ENCODE results near the gene TMCO5A. TPM values are rescaled to one million over a fixed set of nuclear protein-coding genes. Genes with fewer than 3 reads are reported as not detected.

The TMCO5A gene
- total and polyA plus RNA-seq, 2 donors (not counting 1 experiment from before 2014, with no cell fraction given) = not detected

GRCh38 chr15:37978231-37978630 is 43.8 kb downstream of the TMCO5A start:
- Mint-ChIP-seq H3K27me3 (peaks cover 11% of the 10 kb centered on the region), H3K4me3 (no peak overlapping the region), H3K27ac (no peak overlapping the region), H3K4me1 (no peaks in the 10 kb centered on the region), H3K9me3 (ENCODE audit: insufficient read depth) (no peaks in the 10 kb centered on the region)
- Histone ChIP-seq H3K4me3 (ENCODE audit: control extremely low read depth in 1 of 5, extremely low read depth in 1 of 5, insufficient read depth in 1 of 5, low read depth in 2 of 5, low read length in 4 of 5) (no peak overlapping the region), H3K27ac (ENCODE audit: low read length in 2 of 2) (no peak overlapping the region), H3K4me2 (replicated peaks; ENCODE audit: low read depth, low read length, poor library complexity, severe bottlenecking) (no peak overlapping the region), H3K27me3 (replicated peaks in 1 of 4; ENCODE audit: control extremely low read depth in 1 of 4, control insufficient read depth in 3 of 4, insufficient read depth in 4 of 4, low read length in 3 of 4) (peaks cover 0 to 6% (median 1%) of the 10 kb centered on the region in 4 experiments), H3K79me2 (ENCODE audit: control insufficient read depth, insufficient read depth, low read length) (no peaks in the 10 kb centered on the region), H3K36me3 (replicated peaks in 1 of 2; ENCODE audit: control extremely low read depth in 1 of 2, control insufficient read depth in 1 of 2, extremely low read depth in 1 of 2, insufficient read depth in 2 of 2, low read length in 1 of 2) (no peaks in the 10 kb centered on the region), H3K9ac (ENCODE audit: low read length) (no peak overlapping the region), H2AFZ (ENCODE audit: insufficient read depth, low read depth, low read length, poor library complexity, severe bottlenecking) (no peak overlapping the region), H3K4me1 (ENCODE audit: control insufficient read depth in 2 of 2, insufficient read depth in 2 of 2, low read length in 2 of 2) (no peaks in the 10 kb centered on the region), H4K20me1 (ENCODE audit: control insufficient read depth, insufficient read depth, low read length, poor library complexity, severe bottlenecking) (no peaks in the 10 kb centered on the region), H3K9me3 (ENCODE audit: control extremely low read depth in 1 of 3, control insufficient read depth in 2 of 3, insufficient read depth in 1 of 3, low read length in 2 of 3) (no peaks in the 10 kb centered on the region)
- ChIA-PET POLR2A (no interaction called here), CTCF (no interaction called here)
- intact Hi-C loops (cut with micrococcal nuclease) = no loop called here
- WGBS (ENCODE audit: insufficient coverage) = 91% methylated on average over 4 of the region's 4 CpGs
- ATAC-seq (ENCODE audit: low read depth) (no peak), DNase-seq (no peak)
- no peak for TF ChIP-seq EZH2 (IDR thresholded peaks at IDR 0.05; ENCODE audit: borderline replicate concordance, insufficient read depth, low read depth, low read length, poor library complexity, severe bottlenecking)
- TF ChIP-seq CTCF (IDR thresholded peaks at IDR 0.05) = no peak

- H3K27me3 ChIP-seq (replicated peaks in 1 of 4; ENCODE audit: control extremely low read depth in 1 of 4, control insufficient read depth in 3 of 4, insufficient read depth in 4 of 4, low read length in 3 of 4) = peaks cover 0 to 6% (median 1%) of the 10 kb centered on the region in 4 experiments
- H3K36me3 ChIP-seq (replicated peaks in 1 of 2; ENCODE audit: control extremely low read depth in 1 of 2, control insufficient read depth in 1 of 2, extremely low read depth in 1 of 2, insufficient read depth in 2 of 2, low read length in 1 of 2) = no peaks in the 10 kb centered on the region
- ChIA-PET CTCF (no interaction called here), POLR2A (no interaction called here)
- no peaks in the 10 kb centered on the region for H3K9me3 ChIP-seq (ENCODE audit: control extremely low read depth in 1 of 3, control insufficient read depth in 2 of 3, insufficient read depth in 1 of 3, low read length in 2 of 3)
- TF ChIP-seq EZH2 (IDR thresholded peaks at IDR 0.05; ENCODE audit: borderline replicate concordance, insufficient read depth, low read depth, low read length, poor library complexity, severe bottlenecking) (no peak), CTCF (IDR thresholded peaks at IDR 0.05) (no peak)
- no peaks in the 10 kb centered on the region for H3K79me2 ChIP-seq (ENCODE audit: control insufficient read depth, insufficient read depth, low read length)
- intact Hi-C loops (cut with micrococcal nuclease) = no loop called here
- 90% methylated on average over 7 of the region's 11 CpGs for WGBS (ENCODE audit: insufficient coverage)
- ATAC-seq (ENCODE audit: low read depth) (no peak), DNase-seq (no peak)
- Mint-ChIP-seq H3K27me3 (peaks cover 11% of the 10 kb centered on the region), H3K9me3 (ENCODE audit: insufficient read depth) (no peaks in the 10 kb centered on the region), H3K27ac (no peak overlapping the region), H3K4me1 (no peaks in the 10 kb centered on the region), H3K4me3 (no peak overlapping the region)
- H3K4me2 ChIP-seq (replicated peaks; ENCODE audit: low read depth, low read length, poor library complexity, severe bottlenecking) = no peak overlapping the region
- H3K4me3 ChIP-seq (ENCODE audit: control extremely low read depth in 1 of 5, extremely low read depth in 1 of 5, insufficient read depth in 1 of 5, low read depth in 2 of 5, low read length in 4 of 5) = no peak overlapping the region
- H3K9ac ChIP-seq (ENCODE audit: low read length) = no peak overlapping the region
- H2AFZ ChIP-seq (ENCODE audit: insufficient read depth, low read depth, low read length, poor library complexity, severe bottlenecking) = no peak overlapping the region
- H3K4me1 ChIP-seq (ENCODE audit: control insufficient read depth in 2 of 2, insufficient read depth in 2 of 2, low read length in 2 of 2) = no peaks in the 10 kb centered on the region
- no peak overlapping the region for H3K27ac ChIP-seq (ENCODE audit: low read length in 2 of 2)
- no peaks in the 10 kb centered on the region for H4K20me1 ChIP-seq (ENCODE audit: control insufficient read depth, insufficient read depth, low read length, poor library complexity, severe bottlenecking)
Observed at GRCh38 chr15:37979671-37980409, 45.4 kb downstream of the TMCO5A start.

All from B cell (primary cell).